GM19463 (cell line): Measurements from ENCODE around the gene PCDHB15.
"Not testable (repeated sequence)": the region's sequence is repeated elsewhere in the genome, so short reads cannot be mapped to it uniquely, and the experiment has no call there.

ENCODE experiments used
- ATAC-seq: cut with Tn5 transposase; IDR thresholded peaks from one replicate; pipeline ENCODE4 v1.9.1; 2021; ENCODE audit warnings: mild to moderate bottlenecking, moderate library complexity; ENCODE audit not compliant: unreplicated experiment

Gene PCDHB15

DNA sequence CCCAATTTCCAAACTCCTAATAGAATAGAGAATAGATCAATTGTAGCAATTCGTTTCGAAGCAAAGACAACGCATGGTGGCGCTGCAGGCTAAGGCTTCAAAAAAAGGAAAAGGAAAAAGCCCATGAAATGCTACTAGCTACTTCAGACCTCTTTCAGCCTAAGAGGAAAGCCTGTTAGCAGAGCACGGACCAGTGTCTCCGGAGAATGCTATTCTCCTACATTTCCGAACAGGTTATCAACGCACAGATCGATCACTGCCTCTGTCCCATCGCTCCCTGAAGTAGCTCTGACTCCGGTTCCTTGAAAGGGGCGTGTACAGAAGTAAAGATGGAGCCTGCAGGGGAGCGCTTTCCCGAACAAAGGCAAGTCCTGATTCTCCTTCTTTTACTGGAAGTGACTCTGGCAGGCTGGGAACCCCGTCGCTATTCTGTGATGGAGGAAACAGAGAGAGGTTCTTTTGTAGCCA is at the start of gene PCDHB15:
Gene PCDHB15 (plus strand): TSS at position 146 of the 468 bp plus-strand sequence. CDS start 184 bp downstream, at position 330.
- no peak for ATAC-seq

DNA sequence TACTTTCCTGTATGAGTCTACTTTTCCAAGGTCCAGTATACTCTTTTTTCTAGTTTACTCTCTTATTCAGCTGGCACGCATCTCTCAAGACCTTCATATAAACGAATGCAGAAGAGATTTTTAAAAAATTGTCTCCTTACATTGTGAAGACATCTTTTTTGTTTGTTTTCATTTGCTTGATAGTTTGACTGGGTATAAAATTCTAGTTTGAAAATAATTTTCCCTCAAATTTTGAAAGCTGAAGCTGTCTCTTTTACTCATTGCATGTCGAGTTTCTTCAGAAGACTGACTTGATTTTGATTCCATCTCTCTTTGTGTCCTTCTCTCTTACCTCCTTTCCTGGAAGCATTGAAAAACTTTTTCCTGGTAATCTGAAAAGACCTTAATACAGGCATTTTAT is 48.8 kb upstream of the PCDHB15 start:
- no peak for ATAC-seq

DNA sequence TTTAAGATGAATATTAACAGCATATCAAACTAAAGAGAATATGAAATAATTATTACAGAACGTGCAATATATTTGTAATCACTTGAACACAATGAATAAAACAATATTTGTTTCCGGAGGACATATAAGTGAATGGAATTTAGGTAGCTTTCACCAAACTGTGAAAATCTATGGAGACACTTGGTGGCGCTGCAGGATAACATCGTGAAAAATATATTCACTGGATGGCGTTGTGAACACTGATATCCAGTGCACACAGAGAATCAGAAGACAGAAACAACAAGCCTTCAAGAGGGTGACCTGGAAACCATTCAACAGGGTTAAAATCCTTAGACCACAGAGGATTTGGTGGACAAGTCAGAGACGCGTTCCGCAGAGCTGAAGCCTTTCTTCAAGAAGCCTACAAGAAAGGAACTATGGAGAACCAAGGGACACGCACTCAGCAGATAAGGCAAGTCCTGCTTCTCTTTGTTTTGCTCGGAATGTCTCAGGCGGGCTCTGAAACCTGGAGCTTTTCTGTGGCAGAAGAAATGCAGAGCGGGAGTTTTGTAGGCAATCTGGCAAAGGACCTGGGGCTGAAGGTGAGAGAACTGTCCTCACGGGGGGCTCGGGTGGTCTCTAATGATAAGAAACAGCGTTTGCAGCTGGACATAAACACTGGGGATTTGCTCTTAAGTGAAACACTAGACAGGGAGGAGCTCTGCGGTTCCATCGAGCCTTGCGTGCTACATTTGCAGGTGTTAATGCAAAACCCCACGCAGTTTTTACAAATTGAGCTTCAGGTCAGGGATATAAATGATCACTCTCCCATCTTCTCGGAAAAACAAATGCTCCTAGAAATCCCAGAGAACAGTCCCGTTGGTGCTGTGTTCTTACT is 45.6 kb upstream of the PCDHB15 start, which contains the start of gene PCDHB11:
Gene PCDHB11 (plus strand): TSS at position 269 of the 877 bp plus-strand sequence. CDS start 148 bp downstream, at position 417.
- ATAC-seq, result no peak

DNA sequence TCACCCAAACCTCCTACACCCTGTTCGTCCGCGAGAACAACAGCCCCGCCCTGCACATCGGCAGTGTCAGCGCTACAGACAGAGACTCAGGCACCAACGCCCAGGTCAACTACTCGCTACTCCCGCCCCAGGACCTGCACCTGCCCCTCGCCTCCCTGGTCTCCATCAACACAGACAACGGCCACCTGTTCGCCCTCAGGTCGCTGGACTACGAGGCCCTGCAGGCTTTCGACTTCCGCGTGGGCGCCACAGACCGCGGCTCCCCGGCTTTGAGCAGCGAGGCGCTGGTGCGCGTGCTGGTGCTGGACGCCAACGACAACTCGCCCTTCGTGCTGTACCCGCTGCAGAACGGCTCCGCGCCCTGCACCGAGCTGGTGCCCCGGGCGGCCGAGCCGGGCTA is 44.1 kb upstream of the PCDHB15 start:
- ATAC-seq, result not testable (repeated sequence)

DNA sequence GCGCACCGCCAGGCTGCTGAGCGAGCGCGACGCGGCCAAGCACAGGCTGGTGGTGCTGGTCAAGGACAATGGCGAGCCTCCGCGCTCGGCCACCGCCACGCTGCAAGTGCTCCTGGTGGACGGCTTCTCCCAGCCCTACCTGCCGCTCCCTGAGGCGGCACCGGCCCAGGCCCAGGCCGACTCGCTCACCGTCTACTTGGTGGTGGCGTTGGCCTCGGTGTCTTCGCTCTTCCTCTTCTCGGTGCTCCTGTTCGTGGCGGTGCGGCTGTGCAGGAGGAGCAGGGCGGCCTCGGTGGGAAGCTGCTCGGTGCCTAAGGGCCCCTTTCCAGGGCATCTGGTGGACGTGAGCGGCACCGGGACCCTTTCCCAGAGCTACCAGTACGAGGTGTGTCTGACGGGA is 43.5 kb upstream of the PCDHB15 start:
- not testable (repeated sequence) for ATAC-seq

DNA sequence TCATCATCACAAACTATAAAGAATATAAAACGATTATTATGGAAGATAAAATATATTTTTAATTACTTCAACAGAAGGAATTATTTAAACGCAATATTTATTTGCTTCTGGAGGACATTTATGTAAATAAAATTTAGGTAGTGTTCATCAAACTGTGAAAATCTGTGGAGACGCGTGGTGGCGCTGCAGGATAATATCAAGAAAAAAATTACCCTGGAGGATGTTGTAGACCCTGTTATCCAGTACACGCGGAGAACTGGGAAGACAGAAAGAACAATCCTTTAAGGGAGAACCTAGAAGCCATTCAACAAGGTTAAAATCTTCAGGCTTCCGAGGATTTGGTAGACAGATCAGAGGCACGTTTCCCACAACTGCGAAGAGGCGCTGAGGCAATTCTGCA is 36.7 kb upstream of the PCDHB15 start, which contains the start of gene PCDHB12:
Gene PCDHB12 (plus strand): TSS at position 242 of the 400 bp plus-strand sequence. CDS start 189 bp downstream, outside the sequence.
- no peak for ATAC-seq

DNA sequence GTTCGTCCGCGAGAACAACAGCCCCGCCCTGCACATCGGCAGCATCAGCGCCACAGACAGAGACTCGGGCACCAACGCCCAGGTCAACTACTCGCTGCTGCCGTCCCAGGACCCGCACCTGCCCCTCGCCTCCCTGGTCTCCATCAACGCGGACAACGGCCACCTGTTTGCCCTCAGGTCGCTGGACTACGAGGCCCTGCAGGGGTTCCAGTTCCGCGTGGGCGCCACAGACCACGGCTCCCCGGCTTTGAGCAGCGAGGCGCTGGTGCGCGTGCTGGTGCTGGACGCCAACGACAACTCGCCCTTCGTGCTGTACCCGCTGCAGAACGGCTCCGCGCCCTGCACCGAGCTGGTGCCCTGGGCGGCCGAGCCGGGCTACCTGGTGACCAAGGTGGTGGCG is 34.9 kb upstream of the PCDHB15 start:
- ATAC-seq, result not testable (repeated sequence)

DNA sequence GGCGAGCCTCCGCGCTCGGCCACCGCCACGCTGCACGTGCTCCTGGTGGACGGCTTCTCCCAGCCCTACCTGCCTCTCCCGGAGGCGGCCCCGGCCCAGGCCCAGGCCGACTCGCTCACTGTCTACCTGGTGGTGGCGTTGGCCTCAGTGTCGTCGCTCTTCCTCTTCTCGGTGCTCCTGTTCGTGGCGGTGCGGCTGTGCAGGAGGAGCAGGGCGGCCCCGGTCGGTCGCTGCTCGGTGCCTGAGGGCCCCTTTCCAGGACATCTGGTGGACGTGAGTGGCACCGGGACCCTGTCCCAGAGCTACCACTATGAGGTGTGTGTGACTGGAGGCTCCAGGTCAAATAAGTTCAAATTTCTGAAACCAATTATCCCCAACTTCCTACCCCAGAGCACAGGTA is 34.3 kb upstream of the PCDHB15 start:
- not testable (repeated sequence) for ATAC-seq

DNA sequence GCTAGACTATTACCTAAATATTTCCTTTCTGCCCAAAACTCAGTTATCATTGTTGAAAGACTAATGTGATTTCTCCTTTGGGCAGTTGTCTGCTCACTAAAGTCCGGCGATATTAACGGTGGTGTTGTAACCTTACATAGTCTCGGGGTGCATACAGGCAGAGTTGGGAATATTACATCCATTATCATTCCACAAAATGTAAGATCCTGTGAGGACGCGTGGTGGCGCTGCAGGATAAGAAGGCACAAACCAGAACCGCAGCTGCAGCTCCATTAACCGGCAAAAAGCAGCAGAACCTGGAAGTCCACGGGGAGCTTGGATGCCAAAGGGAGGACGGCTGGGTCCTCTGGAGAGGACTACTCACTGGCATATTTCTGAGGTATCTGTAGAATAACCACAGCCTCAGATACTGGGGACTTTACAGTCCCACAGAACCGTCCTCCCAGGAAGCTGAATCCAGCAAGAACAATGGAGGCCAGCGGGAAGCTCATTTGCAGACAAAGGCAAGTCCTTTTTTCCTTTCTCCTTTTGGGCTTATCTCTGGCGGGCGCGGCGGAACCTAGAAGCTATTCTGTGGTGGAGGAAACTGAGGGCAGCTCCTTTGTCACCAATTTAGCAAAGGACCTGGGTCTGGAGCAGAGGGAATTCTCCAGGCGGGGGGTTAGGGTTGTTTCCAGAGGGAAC is 31.4 kb upstream of the PCDHB15 start, which contains the start of gene PCDHB13:
Gene PCDHB13 (plus strand): TSS at position 264 of the 684 bp plus-strand sequence. CDS start 205 bp downstream, at position 469.
- ATAC-seq, result not testable (repeated sequence)

DNA sequence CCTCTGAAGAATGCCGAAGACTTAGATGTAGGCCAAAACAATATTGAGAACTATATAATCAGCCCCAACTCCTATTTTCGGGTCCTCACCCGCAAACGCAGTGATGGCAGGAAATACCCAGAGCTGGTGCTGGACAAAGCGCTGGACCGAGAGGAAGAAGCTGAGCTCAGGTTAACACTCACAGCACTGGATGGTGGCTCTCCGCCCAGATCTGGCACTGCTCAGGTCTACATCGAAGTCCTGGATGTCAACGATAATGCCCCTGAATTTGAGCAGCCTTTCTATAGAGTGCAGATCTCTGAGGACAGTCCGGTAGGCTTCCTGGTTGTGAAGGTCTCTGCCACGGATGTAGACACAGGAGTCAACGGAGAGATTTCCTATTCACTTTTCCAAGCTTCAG is 30.6 kb upstream of the PCDHB15 start:
- ATAC-seq, result not testable (repeated sequence)

DNA sequence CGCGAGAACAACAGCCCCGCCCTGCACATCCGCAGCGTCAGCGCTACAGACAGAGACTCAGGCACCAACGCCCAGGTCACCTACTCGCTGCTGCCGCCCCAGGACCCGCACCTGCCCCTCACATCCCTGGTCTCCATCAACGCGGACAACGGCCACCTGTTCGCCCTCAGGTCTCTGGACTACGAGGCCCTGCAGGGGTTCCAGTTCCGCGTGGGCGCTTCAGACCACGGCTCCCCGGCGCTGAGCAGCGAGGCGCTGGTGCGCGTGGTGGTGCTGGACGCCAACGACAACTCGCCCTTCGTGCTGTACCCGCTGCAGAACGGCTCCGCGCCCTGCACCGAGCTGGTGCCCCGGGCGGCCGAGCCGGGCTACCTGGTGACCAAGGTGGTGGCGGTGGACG is 29.7 kb upstream of the PCDHB15 start:
- not testable (repeated sequence) for ATAC-seq

DNA sequence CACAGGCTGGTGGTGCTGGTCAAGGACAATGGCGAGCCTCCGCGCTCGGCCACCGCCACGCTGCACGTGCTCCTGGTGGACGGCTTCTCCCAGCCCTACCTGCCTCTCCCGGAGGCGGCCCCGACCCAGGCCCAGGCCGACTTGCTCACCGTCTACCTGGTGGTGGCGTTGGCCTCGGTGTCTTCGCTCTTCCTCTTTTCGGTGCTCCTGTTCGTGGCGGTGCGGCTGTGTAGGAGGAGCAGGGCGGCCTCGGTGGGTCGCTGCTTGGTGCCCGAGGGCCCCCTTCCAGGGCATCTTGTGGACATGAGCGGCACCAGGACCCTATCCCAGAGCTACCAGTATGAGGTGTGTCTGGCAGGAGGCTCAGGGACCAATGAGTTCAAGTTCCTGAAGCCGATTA is 29.2 kb upstream of the PCDHB15 start:
- not testable (repeated sequence) for ATAC-seq

DNA sequence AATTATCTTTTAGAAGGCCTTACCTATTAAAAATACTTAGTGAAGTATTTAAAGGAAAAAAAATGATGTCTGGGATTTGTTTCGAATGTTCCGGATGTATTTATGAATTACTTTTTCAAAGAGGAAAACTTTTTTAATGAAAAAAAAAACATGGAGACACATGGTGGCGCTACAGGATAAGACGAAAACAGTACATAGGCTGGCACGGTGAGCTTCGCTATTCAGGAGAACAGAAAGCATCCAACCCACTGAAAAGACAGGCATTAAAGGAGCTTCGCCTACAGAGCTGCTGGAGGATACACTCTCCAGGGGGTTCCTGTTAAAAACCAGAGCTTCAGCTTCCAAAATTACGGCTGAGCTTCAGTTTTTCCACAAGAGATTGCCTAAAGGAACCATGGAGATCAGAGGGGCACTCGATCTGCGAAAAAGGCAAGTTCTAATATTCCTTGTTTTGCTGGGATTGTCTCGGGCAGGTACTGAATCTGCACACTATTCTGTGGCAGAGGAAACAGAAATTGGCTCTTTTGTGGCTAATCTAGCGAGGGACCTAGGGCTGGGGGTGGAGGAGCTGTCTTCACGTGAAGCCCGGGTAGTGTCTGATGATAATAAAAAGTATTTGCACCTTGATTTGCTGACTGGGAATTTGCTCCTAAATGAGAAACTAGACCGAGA is 21.9 kb upstream of the PCDHB15 start, which contains the start of gene PCDHB14:
Gene PCDHB14 (plus strand): TSS at position 232 of the 672 bp plus-strand sequence. CDS start 163 bp downstream, at position 395.
- ATAC-seq, result no peak

DNA sequence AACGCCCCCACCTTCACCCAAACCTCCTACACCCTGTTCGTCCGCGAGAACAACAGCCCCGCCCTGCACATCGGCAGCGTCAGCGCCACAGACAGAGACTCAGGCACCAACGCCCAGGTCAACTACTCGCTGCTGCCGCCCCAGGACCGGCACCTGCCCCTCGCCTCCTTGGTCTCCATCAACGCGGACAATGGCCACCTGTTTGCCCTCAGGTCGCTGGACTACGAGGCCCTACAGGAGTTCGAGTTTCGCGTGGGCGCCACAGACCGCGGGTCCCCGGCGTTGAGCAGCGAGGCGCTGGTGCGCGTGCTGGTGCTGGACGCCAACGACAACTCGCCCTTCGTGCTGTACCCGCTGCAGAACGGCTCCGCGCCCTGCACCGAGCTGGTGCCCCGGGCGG is 20.4 kb upstream of the PCDHB15 start:
- not testable (repeated sequence) for ATAC-seq

DNA sequence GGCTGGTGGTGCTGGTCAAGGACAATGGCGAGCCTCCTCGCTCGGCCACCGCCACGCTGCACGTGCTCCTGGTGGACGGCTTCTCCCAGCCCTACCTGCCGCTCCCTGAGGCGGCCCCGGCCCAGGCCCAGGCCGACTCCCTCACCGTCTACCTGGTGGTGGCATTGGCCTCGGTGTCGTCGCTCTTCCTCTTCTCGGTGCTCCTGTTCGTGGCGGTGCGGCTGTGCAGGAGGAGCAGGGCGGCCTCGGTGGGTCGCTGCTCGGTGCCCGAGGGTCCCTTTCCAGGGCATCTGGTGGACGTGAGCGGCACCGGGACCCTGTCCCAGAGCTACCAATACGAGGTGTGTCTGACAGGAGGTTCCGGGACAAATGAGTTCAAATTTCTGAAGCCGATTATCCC is 19.8 kb upstream of the PCDHB15 start:
- not testable (repeated sequence) for ATAC-seq

DNA sequence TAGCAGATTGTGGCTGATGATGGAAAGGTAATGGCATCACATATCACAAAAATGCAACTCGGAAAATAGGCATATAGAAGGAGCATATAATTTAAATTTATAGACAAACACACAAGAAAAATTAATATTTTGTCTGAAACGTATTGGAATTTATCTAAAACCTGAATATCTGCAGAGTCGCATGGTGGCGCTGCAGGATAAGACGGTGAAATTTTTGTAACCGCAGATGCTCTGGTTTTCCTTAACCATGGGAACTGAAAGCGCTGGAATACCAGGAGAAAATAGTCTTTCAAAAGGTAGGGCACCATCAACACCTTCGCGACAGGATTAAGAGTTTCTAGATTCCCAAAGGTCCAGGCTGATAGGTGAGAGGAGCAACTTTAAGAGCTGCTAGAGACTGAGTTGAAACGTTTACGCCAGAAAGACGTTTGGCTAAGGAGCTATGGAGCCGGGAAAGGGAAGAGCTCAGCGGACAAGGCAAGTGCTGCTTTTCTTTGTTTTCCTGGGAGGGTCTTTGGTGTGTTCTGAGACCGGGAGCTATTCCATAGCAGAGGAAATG is 11.0 kb upstream of the PCDHB15 start:
- no peak for ATAC-seq

DNA sequence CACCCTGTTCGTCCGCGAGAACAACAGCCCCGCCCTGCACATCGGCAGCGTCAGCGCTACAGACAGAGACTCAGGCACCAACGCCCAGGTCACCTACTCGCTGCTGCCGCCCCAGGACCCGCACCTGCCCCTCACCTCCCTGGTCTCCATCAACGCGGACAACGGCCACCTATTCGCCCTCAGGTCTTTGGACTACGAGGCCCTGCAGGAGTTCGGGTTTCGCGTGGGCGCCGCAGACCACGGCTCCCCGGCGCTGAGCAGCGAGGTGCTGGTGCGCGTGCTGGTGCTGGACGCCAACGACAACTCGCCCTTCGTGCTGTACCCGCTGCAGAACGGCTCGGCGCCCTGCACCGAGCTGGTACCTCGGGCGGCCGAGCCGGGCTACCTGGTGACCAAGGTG is 9.3 kb upstream of the PCDHB15 start:
- not testable (repeated sequence) for ATAC-seq

DNA sequence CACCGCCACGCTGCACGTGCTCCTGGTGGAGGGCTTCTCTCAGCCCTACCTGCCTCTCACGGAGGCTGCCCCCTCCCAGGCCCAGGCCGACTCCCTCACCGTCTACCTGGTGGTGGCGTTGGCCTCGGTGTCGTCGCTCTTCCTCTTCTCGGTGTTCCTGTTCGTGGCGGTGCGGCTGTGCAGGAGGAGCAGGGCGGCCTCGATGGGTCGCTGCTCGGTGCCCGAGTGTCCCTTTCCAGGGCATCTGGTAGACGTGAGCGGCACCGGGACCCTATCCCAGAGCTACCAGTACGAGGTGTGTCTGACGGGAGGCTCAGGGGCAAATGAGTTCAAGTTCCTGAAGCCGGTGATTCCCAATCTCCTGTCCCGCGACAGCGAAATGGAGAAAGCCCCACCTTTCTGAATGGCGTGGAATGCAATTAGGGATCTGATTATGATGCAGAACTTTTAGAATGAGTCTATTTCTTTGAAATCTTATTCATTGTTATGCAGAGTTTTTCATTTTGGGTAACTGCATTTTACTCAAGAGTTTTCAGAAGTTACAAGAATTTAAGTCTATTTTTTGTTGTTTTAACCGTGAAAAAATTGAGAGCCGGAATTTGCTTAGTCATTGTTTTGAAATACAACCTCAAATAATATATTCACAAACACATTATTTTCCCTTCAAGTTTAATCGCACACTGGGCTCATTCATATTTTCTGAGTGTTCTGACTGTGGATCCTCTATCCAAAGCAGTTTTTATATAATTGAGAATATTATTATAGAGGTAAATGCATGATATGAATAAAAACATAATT is 8.5 kb upstream of the PCDHB15 start:
- no peak for ATAC-seq

DNA sequence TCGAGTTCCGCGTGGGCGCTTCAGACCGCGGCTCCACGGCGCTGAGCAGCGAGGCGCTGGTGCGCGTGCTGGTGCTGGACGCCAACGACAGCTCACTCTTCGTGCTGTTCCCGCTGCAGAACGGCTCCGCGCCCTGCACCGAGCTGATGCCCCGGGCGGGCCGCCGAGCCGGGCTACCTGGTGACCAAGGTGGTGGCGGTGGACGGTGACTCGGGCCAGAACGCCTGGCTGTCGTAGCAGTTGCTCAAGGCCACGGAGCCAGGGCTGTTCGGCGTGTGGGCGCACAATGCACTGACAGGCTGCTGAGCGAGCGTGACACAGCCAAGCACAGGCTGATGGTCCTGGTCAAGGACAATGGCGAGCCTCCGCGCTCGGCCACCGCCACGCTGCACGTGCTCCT is 3.7 kb upstream of the PCDHB15 start:
- ATAC-seq, result no peak

DNA sequence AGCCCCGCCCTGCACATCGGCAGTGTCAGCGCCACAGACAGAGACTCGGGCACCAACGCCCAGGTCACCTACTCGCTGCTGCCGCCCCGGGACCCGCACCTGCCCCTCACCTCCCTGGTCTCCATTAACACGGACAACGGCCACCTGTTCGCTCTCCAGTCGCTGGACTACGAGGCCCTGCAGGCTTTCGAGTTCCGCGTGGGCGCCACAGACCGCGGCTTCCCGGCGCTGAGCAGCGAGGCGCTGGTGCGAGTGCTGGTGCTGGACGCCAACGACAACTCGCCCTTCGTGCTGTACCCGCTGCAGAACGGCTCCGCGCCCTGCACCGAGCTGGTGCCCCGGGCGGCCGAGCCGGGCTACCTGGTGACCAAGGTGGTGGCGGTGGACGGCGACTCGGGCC is 1.8 kb downstream of the PCDHB15 start:
- not testable (repeated sequence) for ATAC-seq
